ENCODE data around the gene DNASE1L2.

DNA sequence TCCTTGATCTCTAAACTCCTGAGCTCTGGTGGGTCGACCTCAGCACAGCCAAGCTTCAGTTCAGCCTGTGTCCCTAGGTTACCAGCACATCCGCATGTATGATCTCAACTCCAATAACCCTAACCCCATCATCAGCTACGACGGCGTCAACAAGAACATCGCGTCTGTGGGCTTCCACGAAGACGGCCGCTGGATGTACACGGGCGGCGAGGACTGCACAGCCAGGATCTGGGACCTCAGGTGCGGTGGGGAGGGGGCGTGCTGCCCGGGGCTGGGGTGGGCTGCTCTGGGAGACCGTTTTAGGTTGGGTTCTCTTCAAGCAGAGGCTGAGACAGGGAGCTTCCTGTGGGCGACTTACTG lies 29.8 kb upstream of the DNASE1L2 start:
- TF ChIP-seq, protein P1, sequence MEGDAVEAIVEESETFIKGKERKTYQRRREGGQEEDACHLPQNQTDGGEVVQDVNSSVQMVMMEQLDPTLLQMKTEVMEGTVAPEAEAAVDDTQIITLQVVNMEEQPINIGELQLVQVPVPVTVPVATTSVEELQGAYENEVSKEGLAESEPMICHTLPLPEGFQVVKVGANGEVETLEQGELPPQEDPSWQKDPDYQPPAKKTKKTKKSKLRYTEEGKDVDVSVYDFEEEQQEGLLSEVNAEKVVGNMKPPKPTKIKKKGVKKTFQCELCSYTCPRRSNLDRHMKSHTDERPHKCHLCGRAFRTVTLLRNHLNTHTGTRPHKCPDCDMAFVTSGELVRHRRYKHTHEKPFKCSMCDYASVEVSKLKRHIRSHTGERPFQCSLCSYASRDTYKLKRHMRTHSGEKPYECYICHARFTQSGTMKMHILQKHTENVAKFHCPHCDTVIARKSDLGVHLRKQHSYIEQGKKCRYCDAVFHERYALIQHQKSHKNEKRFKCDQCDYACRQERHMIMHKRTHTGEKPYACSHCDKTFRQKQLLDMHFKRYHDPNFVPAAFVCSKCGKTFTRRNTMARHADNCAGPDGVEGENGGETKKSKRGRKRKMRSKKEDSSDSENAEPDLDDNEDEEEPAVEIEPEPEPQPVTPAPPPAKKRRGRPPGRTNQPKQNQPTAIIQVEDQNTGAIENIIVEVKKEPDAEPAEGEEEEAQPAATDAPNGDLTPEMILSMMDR (conservative IDR thresholded peaks at IDR 0.05 in 1 of 2, IDR thresholded peaks at IDR 0.05 in 1 of 2; ENCODE audit: low read depth in 1 of 2, low read length in 2 of 2), result no peak
- TF ChIP-seq EZH2 (IDR thresholded peaks at IDR 0.05; ENCODE audit: low read length, missing control alignments), result no peak

Measured in fibroblast of lung (primary cell).